Uterus (tissue), 4 donors: ENCODE measurements around the gene RSPH6A. TPM values are rescaled to one million over a fixed set of nuclear protein-coding genes. Genes with fewer than 3 reads are reported as not detected.

Source experiments
- DNase-seq, 2 donors: peaks; one replicate each; pipeline ENCODE4 v3.0.0-alpha.2; 2019 to 2020
- H3K27ac ChIP-seq, 2 donors: fragments of 200-600 bp; sonication (generic); 1 replicate in 1 of 2; 2 replicates in 1 of 2; pipeline ENCODE4 v1.5.1; 2016 to 2018
- H3K27me3 ChIP-seq, 2 donors: fragments of 200-600 bp; sonication (generic); one replicate each; pipeline ENCODE4 v1.5.1; 2018 to 2019; ENCODE audit warnings: control low read depth in 1 of 2
- H3K36me3 ChIP-seq, 2 donors: fragments of 200-600 bp; sonication (generic); one replicate each; pipeline ENCODE4 v1.5.1; 2019; ENCODE audit warnings: control low read depth in 1 of 2
- H3K4me1 ChIP-seq, 2 donors: fragments of 200-600 bp; sonication (generic); one replicate each; pipeline ENCODE4 v1.5.1; 2018 to 2019; ENCODE audit warnings: control low read depth in 1 of 2
- H3K4me3 ChIP-seq, 2 donors: fragments of 200-600 bp; sonication (generic); 1 replicate in 1 of 2; 2 replicates in 1 of 2; pipeline ENCODE4 v1.5.1; 2018 to 2019; ENCODE audit warnings: mild to moderate bottlenecking in 1 of 2
- H3K9me3 ChIP-seq, 2 donors: fragments of 200-600 bp; sonication (generic); one replicate each; pipeline ENCODE4 v1.5.1; 2019; ENCODE audit warnings: control low read depth in 1 of 2
- CTCF ChIP-seq, 4 experiments: fragments of 200-600 bp in 2 of 4; fragments of 450-650 bp in 2 of 4; sonication (generic) in 2 of 4; IDR thresholded peaks; one replicate each; pipeline ENCODE4 v1.5.1; 2016 to 2019; ENCODE audit warnings: antibody characterized with exemption in 4 of 4, mild to moderate bottlenecking in 2 of 4, moderate library complexity in 1 of 4
- POLR2A ChIP-seq, 2 donors: fragments of 450-650 bp; IDR thresholded peaks; one replicate each; pipeline ENCODE4 v1.6.1; 2016; ENCODE audit warnings: antibody characterized with exemption in 2 of 2, mild to moderate bottlenecking in 1 of 2, moderate library complexity in 1 of 2
- intact Hi-C: fragments of 100-400 bp; cut with DNase I; formaldehyde crosslinking; loops from one replicate; pipeline ENCODE4 v1.15.1; 2023; ENCODE audit warnings: low total_unique reads
- total RNA-seq, 4 donors: library from RNA; depleted of rRNA in 3 of 4; stranded (reverse); fragments of >200 nt in 3 of 4; gene quantifications; one replicate each; pipeline versions ENCODE4 v1.1.0 to v1.2.4, GENCODE V29; 2014 to 2023
- donor health status: DM: yes; HTN: yes; CAD: no.

The RSPH6A gene
- total RNA-seq, 4 donors from 2014 or later: 0.14 to 0.40 TPM; not detected in 2

GRCh38 chr19:45765702-45766295, 49.3 kb downstream of the RSPH6A start:
- no peak overlapping the region for H3K4me3 ChIP-seq

DNA sequence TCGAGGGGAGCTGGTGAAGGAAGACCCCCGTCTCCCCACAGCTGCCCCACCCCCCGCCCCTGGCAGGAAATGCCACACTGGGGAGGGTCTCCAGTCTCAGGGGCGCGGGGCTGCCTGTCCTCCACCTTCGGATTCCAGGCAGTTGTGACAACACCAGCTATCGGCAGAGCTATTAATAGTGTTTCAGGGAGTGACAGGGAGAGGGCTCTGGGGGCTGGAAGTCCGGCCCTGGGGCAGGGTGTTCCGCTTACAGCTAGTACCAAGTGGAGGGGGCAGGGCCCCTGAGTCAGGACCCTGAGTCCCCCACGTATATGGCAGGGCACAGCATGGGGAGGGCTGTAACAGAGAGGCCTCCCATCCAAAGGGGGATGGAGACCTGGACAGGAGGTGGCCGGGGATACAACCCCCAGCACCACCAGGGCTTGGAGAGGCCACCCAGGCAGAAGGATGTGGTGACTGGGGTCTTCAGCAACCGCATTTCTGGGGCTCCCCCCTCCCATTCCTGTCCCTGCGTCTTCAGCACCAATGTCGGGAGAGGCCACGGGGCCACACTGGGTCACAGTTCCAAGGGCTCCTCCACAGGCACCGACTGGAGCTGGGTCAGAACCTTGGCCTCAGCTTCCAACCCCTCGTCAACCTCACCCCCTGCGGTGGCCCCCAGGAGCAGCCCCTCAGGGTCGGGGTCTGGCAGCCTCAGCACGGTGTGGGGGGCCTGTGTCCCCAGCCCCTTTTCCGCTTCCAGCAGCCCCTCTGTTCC, 50.0 kb downstream of the RSPH6A start:
- Histone ChIP-seq H3K27ac (peak overlapping the region; percentile 90 to 92), H3K4me3 (no peak overlapping the region), H3K4me1 (peaks cover 12 to 37% of the 10 kb centered on the region in 2 donors), H3K27me3 (no peaks in the 10 kb centered on the region), H3K9me3 (no peaks in the 10 kb centered on the region), H3K36me3 (no peaks in the 10 kb centered on the region)
- TF ChIP-seq CTCF (IDR thresholded peaks at IDR 0.05) (no peak), POLR2A (IDR thresholded peaks at IDR 0.05) (no peak)
- DNase-seq: peak; percentile 34 to 40
- intact Hi-C loops: no loop called here

More at GRCh38 chr19:45765702-45766295, 49.3 kb downstream of the RSPH6A start:
- TF ChIP-seq POLR2A (IDR thresholded peaks at IDR 0.05) (no peak), CTCF (IDR thresholded peaks at IDR 0.05) (no peak)
- Histone ChIP-seq H3K27ac (peak overlapping the region; percentile 90 to 92), H3K36me3 (no peaks in the 10 kb centered on the region), H3K9me3 (no peaks in the 10 kb centered on the region), H3K27me3 (no peaks in the 10 kb centered on the region), H3K4me1 (peaks cover 12 to 37% of the 10 kb centered on the region in 2 donors)
- DNase-seq: peak in 1 of 2 donors; percentile 47
- intact Hi-C loops: no loop called here

DNA sequence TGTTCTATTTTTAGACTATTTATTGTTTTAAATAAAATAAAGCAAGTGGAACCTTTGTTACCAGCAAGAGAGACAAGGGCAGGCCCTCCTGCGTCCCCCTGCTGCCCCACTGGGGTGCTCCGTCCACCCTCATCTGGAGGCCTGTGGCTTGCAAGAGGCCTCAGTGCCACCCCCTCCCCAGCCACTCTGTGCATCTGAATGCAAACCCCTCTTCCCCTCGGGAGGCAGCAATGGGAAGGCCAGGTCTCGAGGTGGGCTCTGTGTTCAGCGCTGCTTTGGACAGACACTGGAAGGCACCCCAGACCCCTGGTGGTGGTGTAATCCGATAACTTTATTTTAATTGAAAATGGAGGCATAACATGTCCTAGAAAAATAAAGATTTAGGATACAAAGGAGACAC, 50.6 kb downstream of the RSPH6A start:
- Histone ChIP-seq H3K27me3 (no peaks in the 10 kb centered on the region), H3K4me3 (no peak overlapping the region), H3K9me3 (no peaks in the 10 kb centered on the region), H3K36me3 (no peaks in the 10 kb centered on the region), H3K27ac (peak overlapping the region; percentile 90 to 92), H3K4me1 (peaks cover 12 to 37% of the 10 kb centered on the region in 2 donors)
- DNase-seq: no peak
- intact Hi-C loops: no loop called here
- TF ChIP-seq POLR2A (IDR thresholded peaks at IDR 0.05) (no peak), CTCF (IDR thresholded peaks at IDR 0.05) (no peak)

DNA sequence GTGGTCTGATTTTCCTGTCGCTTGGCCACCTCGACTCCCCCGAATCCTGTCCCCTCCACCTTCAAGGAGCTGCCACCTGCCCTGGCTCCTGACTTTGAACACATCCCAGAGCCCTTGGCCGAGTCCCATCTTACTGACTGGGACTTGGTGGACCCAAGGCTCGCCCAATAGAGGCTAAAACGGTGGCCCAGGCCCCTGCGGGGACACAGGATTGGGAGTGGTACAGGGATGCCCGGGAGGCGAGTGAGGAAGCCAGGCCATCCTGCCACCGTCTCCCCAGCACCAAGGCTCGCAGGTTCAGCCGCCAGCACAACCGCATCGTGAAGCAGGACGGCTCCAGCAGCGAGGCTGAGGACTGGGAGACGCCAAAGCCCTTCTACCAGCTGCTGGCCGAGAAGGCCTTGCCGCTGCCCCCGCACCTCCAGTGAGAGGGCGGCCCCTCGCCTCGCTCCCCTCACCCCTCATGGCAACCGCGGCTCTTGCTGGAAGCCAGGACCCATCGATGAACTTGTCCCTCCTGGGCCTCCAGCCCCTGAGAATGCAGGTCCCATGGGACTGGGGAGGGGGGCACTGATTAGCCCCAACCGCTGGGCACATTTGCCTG, 51.3 kb downstream of the RSPH6A start:
- intact Hi-C loops: no loop called here
- Histone ChIP-seq H3K9me3 (no peaks in the 10 kb centered on the region), H3K4me3 (peak overlapping the region in 1 of 2 donors; percentile 20), H3K27me3 (no peaks in the 10 kb centered on the region), H3K4me1 (peaks cover 12 to 37% of the 10 kb centered on the region in 2 donors), H3K27ac (peak overlapping the region; percentile 90 to 92), H3K36me3 (no peaks in the 10 kb centered on the region)
- peak; percentile 38 to 45 for DNase-seq
- TF ChIP-seq CTCF (IDR thresholded peaks at IDR 0.05) (no peak), POLR2A (IDR thresholded peaks at IDR 0.05) (no peak)
